DND-41 (cell line): Measurements from ENCODE around the gene PDE4C.

Source experiments
- EZH2 ChIP-seq: IDR thresholded peaks from 3 replicates; pipeline ENCODE4 v1.6.1; 2012; ENCODE audit warnings: borderline replicate concordance, low read depth, mild to moderate bottlenecking, moderate library complexity, low read length, inconsistent platforms; ENCODE audit not compliant: severe bottlenecking
- TF ChIP-seq, protein P1 (sequence below): IDR thresholded peaks from 2 replicates; pipeline ENCODE4 v1.5.1; 2012; ENCODE audit warnings: borderline replicate concordance, low read length, moderate library complexity, mild to moderate bottlenecking; ENCODE audit not compliant: poor library complexity, severe bottlenecking; ENCODE audit errors: extremely low read depth

DNA sequence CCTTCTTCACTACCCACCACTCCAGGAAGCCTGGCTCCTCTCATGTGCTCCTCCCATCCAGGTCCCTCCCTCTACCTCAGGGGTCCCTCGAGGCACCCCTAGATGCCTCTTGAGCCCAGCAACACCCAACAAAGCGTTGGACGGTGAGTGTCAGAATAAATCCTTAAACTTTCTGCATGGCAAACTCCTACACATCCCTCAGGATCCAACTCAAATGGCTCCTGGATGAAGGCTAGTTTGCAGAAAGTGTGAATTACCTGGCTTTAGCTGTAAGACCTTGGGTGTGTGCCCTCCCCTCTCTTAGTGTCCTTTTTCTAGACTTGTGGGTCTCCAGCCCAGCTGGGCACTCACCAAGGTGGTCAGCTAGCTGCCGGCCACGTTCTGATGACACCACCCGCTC, 27.9 kb downstream of the PDE4C start:
- TF ChIP-seq, protein P1, sequence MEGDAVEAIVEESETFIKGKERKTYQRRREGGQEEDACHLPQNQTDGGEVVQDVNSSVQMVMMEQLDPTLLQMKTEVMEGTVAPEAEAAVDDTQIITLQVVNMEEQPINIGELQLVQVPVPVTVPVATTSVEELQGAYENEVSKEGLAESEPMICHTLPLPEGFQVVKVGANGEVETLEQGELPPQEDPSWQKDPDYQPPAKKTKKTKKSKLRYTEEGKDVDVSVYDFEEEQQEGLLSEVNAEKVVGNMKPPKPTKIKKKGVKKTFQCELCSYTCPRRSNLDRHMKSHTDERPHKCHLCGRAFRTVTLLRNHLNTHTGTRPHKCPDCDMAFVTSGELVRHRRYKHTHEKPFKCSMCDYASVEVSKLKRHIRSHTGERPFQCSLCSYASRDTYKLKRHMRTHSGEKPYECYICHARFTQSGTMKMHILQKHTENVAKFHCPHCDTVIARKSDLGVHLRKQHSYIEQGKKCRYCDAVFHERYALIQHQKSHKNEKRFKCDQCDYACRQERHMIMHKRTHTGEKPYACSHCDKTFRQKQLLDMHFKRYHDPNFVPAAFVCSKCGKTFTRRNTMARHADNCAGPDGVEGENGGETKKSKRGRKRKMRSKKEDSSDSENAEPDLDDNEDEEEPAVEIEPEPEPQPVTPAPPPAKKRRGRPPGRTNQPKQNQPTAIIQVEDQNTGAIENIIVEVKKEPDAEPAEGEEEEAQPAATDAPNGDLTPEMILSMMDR = no peak
- TF ChIP-seq EZH2 = no peak
